ENCODE measurements around the gene WNK1.

Gene WNK1

GRCh38 chr12:830111-830867 lies 77.9 kb downstream of the WNK1 start:
- H3K36me3 ChIP-seq (ENCODE audit: control insufficient read depth in 2 of 2, insufficient read depth in 1 of 2, low read length in 2 of 2) = peaks cover 28 to 60% of the 10 kb centered on the region in 2 experiments

GRCh38 chr12:835754-836518 lies 83.6 kb downstream of the WNK1 start:
- TF ChIP-seq ZNF596 (tag by site-specific recombination; IDR thresholded peaks at IDR 0.05) = no peak
- TF ChIP-seq SCRT2 (tag by site-specific recombination; IDR thresholded peaks at IDR 0.05) = peak; percentile 66
- TF ChIP-seq ZNF140 (tag by site-specific recombination; IDR thresholded peaks at IDR 0.05) = no peak
- TF ChIP-seq ZNF350 (tag by site-specific recombination; IDR thresholded peaks at IDR 0.05) = no peak
- TF ChIP-seq OSR2 (tag by site-specific recombination; IDR thresholded peaks at IDR 0.05) = no peak
- TF ChIP-seq KLF7 (tag by site-specific recombination; IDR thresholded peaks at IDR 0.05; ENCODE audit: borderline replicate concordance) = no peak
- no peak for TF ChIP-seq ZBTB49 (tag by site-specific recombination; IDR thresholded peaks at IDR 0.05; ENCODE audit: low read depth)
- H3K9me3 ChIP-seq (ENCODE audit: control insufficient read depth, insufficient read depth, low read depth, low read length) = no peaks in the 10 kb centered on the region
- ChIA-PET POLR2A (no interaction called here), CTCF (interaction anchor here (0.6 kb wide), 1 partner anchor 19 kb away, joined by 3 read pairs; no protein-coding TSS in a partner anchor)
- H3K36me3 ChIP-seq (ENCODE audit: control insufficient read depth in 2 of 2, insufficient read depth in 1 of 2, low read length in 2 of 2) = peaks cover 21 to 26% of the 10 kb centered on the region in 2 experiments
- no peak overlapping the region for H3K27ac ChIP-seq (ENCODE audit: extremely low read depth, low read depth, low read length)
- no peaks in the 10 kb centered on the region for H3K4me1 ChIP-seq (ENCODE audit: control insufficient read depth, insufficient read depth, low read length)
- no peak overlapping the region for H3K4me3 ChIP-seq (ENCODE audit: low read depth, low read length)

More at GRCh38 chr12:830111-830867, 77.9 kb downstream of the WNK1 start:
- TF ChIP-seq ZXDB (tag by site-specific recombination; IDR thresholded peaks at IDR 0.05) (no peak), ZNF157 (tag by site-specific recombination; IDR thresholded peaks at IDR 0.05) (no peak), ZNF549 (tag by site-specific recombination; IDR thresholded peaks at IDR 0.05) (no peak), ZNF391 (tag by site-specific recombination; IDR thresholded peaks at IDR 0.05; ENCODE audit: borderline replicate concordance, low read depth) (no peak), ZNF837 (tag by site-specific recombination; IDR thresholded peaks at IDR 0.05) (no peak), ZNF626 (tag by site-specific recombination; IDR thresholded peaks at IDR 0.05) (no peak), ZNF174 (tag by site-specific recombination; IDR thresholded peaks at IDR 0.05) (no peak), ATF2 (tag by site-specific recombination; IDR thresholded peaks at IDR 0.05; ENCODE audit: low read depth) (no peak), TSHZ1 (tag by site-specific recombination; IDR thresholded peaks at IDR 0.05; ENCODE audit: borderline replicate concordance) (no peak), ZNF558 (tag by site-specific recombination; IDR thresholded peaks at IDR 0.05) (no peak), KLF8 (tag by site-specific recombination; IDR thresholded peaks at IDR 0.05) (no peak)
- ChIA-PET CTCF (interaction anchor here (0.6 to 3.6 kb wide), 3 partner anchors 13 to 178 kb away, joined by 3 to 24 read pairs (median 3); no protein-coding TSS in a partner anchor), POLR2A (no interaction called here)
- Histone ChIP-seq H3K27ac (ENCODE audit: extremely low read depth, low read depth, low read length) (no peak overlapping the region), H3K4me3 (ENCODE audit: low read depth, low read length) (no peak overlapping the region), H3K9me3 (ENCODE audit: control insufficient read depth, insufficient read depth, low read depth, low read length) (no peaks in the 10 kb centered on the region), H3K4me1 (ENCODE audit: control insufficient read depth, insufficient read depth, low read length) (no peaks in the 10 kb centered on the region)

Data from HEK293 (cell line).